Fibroblast of lung (primary cell): ENCODE results near the gene ZNF285.

Experiments
- CTCF ChIP-seq, 2 donors: IDR thresholded peaks in 1 of 2; conservative IDR thresholded peaks in 1 of 2; 1 replicate in 1 of 2; 2 replicates in 1 of 2; pipeline ENCODE4 v1.5.1; 2011 to 2012; ENCODE audit warnings: low read length in 2 of 2, control low read depth in 1 of 2, inconsistent platforms in 1 of 2, low read depth in 1 of 2, mild to moderate bottlenecking in 1 of 2
- EZH2 ChIP-seq: IDR thresholded peaks from 2 replicates; pipeline ENCODE4 v1.5.1; 2012; ENCODE audit warnings: low read length, control low read depth, mild to moderate bottlenecking; ENCODE audit errors: missing control alignments

DNA sequence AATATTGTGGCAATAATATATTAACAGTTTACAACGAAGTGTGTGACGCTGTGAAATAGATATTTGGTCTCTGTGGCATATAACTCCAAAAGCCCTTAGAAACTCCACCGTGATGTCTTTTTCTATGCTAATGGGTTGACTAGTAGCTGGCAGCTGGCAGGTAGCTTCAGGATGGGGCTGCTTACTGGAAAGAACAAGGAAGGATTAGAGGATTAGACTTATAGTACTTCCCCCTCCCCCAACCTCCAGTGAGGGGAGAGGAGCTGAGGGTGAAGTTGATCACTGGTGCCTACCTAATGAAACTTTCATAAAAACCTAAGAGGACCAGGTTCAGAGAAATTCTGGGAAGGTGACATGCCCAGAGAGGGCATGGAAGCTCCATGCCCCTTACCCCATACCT is 37.0 kb upstream of the ZNF285 start:
- TF ChIP-seq CTCF (conservative IDR thresholded peaks at IDR 0.05 in 1 of 2, IDR thresholded peaks at IDR 0.05 in 1 of 2; ENCODE audit: low read depth in 1 of 2, low read length in 2 of 2) (no peak), EZH2 (no peak)
